ENCODE data around the gene TTC34. TPM values are rescaled to one million over a fixed set of nuclear protein-coding genes. Genes with fewer than 3 reads are reported as not detected.

Gene TTC34
- total and polyA plus RNA-seq, 9 of the 15 experiments (the other 6 are each of a cell fraction or from before 2014, with no cell fraction given): 0.03 to 0.38 (median 0.05) TPM; not detected in 2

DNA sequence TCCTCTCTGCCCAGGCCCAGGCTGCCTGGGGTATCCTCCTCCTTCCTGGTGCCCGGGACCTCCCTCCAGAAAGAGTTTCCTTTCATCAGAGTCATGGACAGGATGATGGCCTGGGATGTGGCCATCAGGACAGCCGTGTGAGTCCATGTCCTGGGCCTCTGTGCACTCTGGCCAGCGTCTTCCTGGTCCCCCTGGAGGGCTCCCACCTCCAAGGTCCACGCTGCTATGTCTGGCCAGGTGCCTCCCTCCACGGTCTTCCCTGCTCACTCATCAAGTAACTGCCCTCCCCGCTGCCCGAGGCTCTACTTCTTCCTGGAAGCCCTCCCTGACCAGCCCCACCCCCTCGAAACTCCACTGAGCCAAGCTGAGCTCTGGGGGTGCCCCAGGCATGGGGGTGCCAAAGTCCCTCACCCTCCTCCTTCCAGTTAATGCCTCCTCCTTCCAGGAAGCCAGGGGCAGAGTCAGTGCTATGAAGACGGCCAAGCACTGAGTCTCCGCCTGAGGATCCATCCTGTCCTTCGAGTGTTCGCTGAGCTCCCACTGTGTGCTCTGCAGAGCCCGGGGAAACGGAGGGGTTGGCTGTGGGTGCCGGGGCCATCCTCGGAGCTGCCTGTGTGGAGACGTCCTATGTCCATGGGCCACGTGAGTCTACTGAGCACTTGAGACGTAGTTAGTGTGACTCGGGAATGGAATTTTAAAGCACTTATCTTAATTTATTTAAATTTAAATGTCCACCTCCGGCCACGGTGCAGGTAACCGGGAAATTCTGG is 28.5 kb upstream of the TTC34 start (continued):
- TF ChIP-seq RHOXF2B (CRISPR knock-in tag; conservative IDR thresholded peaks at IDR 0.05): no peak
- TF ChIP-seq HCFC1 (IDR thresholded peaks at IDR 0.05; ENCODE audit: low read depth, low read length): no peak
- TF ChIP-seq GTF2F1 (IDR thresholded peaks at IDR 0.05; ENCODE audit: low read depth, low read length): no peak
- no peak for TF ChIP-seq CREB5 (CRISPR knock-in tag; IDR thresholded peaks at IDR 0.05)
- no peak for TF ChIP-seq ZNF57 (CRISPR knock-in tag; IDR thresholded peaks at IDR 0.05)
- TF ChIP-seq ZNF133 (CRISPR knock-in tag; IDR thresholded peaks at IDR 0.05): no peak
- no peak for TF ChIP-seq ZNF77 (CRISPR knock-in tag; IDR thresholded peaks at IDR 0.05)
- TF ChIP-seq CBFA2T2 (conservative IDR thresholded peaks at IDR 0.05): no peak
- TF ChIP-seq NUFIP1 (IDR thresholded peaks at IDR 0.05; ENCODE audit: partially characterized antibody): no peak
- TF ChIP-seq, protein P1, sequence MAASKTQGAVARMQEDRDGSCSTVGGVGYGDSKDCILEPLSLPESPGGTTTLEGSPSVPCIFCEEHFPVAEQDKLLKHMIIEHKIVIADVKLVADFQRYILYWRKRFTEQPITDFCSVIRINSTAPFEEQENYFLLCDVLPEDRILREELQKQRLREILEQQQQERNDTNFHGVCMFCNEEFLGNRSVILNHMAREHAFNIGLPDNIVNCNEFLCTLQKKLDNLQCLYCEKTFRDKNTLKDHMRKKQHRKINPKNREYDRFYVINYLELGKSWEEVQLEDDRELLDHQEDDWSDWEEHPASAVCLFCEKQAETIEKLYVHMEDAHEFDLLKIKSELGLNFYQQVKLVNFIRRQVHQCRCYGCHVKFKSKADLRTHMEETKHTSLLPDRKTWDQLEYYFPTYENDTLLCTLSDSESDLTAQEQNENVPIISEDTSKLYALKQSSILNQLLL (CRISPR knock-in tag; IDR thresholded peaks at IDR 0.05; ENCODE audit: borderline replicate concordance): no peak
